Measurements from ENCODE around the gene USP25.

DNA sequence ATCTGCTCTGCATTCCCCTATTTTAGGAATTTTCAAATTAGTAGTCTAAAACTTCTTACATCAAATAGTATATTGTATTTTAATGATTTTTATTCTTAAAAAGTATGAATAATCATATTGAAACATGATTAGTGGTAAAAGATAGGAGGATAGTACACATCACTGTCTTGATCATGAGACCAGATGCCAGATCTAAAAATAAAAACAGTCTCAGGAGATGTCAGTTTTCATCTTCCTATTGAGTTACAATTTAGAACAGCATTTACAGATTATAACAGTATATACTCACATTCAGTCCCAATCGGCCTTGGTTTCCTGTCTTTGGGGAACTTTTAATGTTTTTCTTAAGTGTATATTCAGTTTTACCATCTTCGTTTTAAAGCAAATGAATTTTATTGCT, 95.9 kb downstream of the USP25 start:
- TF ChIP-seq, protein P1, sequence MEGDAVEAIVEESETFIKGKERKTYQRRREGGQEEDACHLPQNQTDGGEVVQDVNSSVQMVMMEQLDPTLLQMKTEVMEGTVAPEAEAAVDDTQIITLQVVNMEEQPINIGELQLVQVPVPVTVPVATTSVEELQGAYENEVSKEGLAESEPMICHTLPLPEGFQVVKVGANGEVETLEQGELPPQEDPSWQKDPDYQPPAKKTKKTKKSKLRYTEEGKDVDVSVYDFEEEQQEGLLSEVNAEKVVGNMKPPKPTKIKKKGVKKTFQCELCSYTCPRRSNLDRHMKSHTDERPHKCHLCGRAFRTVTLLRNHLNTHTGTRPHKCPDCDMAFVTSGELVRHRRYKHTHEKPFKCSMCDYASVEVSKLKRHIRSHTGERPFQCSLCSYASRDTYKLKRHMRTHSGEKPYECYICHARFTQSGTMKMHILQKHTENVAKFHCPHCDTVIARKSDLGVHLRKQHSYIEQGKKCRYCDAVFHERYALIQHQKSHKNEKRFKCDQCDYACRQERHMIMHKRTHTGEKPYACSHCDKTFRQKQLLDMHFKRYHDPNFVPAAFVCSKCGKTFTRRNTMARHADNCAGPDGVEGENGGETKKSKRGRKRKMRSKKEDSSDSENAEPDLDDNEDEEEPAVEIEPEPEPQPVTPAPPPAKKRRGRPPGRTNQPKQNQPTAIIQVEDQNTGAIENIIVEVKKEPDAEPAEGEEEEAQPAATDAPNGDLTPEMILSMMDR (IDR thresholded peaks at IDR 0.05; ENCODE audit: low read depth, low read length, poor library complexity, severe bottlenecking), result no peak
- no peak for TF ChIP-seq EZH2phosphoT487 (IDR thresholded peaks at IDR 0.05; ENCODE audit: borderline replicate concordance, low read length)

Data from DOHH2 (cell line).